HepG2 (cell line): ENCODE measurements around the gene ELOVL2. TPM values are rescaled to one million over a fixed set of nuclear protein-coding genes. Genes with fewer than 3 reads are reported as not detected.

Experiments
- CBX5 ChIP-seq: sonication (generic); formaldehyde crosslinking; IDR thresholded peaks from 2 replicates; pipeline ENCODE4 v1.4.0; 2020; ENCODE audit warnings: missing genetic modification reagents, borderline replicate concordance
- CCDC6 ChIP-seq: sonication (generic); formaldehyde crosslinking; IDR thresholded peaks from 2 replicates; pipeline ENCODE4 v1.8.1; 2022; ENCODE audit warnings: mild to moderate bottlenecking, missing genetic modification reagents, moderate library complexity
- DBP ChIP-seq: sonication (generic); formaldehyde crosslinking; IDR thresholded peaks from 2 replicates; pipeline ENCODE4 v1.4.0; 2020; ENCODE audit warnings: missing genetic modification reagents; ENCODE audit errors: not compliant biosample characterization
- DNMT3B ChIP-seq: conservative IDR thresholded peaks from 2 replicates; pipeline ENCODE4 v1.6.1; 2016; ENCODE audit warnings: missing biosample characterization, control low read depth
- ESRRA ChIP-seq: sonication (generic); formaldehyde crosslinking; IDR thresholded peaks from 2 replicates; pipeline ENCODE4 v1.5.1; 2020; ENCODE audit warnings: mild to moderate bottlenecking, low read depth, missing genetic modification reagents
- KDM1A ChIP-seq: IDR thresholded peaks from 2 replicates; pipeline ENCODE4 v1.6.1; 2016; ENCODE audit warnings: missing compliant biosample characterization
- KLF13 ChIP-seq: sonication (generic); formaldehyde crosslinking; IDR thresholded peaks from 2 replicates; pipeline ENCODE4 v1.4.0; 2020; ENCODE audit warnings: mild to moderate bottlenecking, missing genetic modification reagents
- KLF15 ChIP-seq: sonication (generic); formaldehyde crosslinking; IDR thresholded peaks from 2 replicates; pipeline ENCODE4 v1.8.1; 2023; ENCODE audit warnings: borderline replicate concordance, mild to moderate bottlenecking, inconsistent platforms, missing genetic modification reagents, mixed read lengths
- KMT2A ChIP-seq: sonication (generic); formaldehyde crosslinking; IDR thresholded peaks from 2 replicates; pipeline ENCODE4 v1.4.0; 2020; ENCODE audit warnings: missing genetic modification reagents
- MIXL1 ChIP-seq: IDR thresholded peaks from 2 replicates; pipeline ENCODE4 v1.6.1; 2016
- MLLT10 ChIP-seq: sonication (generic); formaldehyde crosslinking; IDR thresholded peaks from 2 replicates; pipeline ENCODE4 v1.4.0; 2020; ENCODE audit warnings: missing genetic modification reagents
- MYC ChIP-seq: sonication (generic); formaldehyde crosslinking; IDR thresholded peaks from 2 replicates; pipeline ENCODE4 v1.9.0; 2021; ENCODE audit warnings: missing genetic modification reagents, borderline replicate concordance
- PAXIP1 ChIP-seq: sonication (generic); formaldehyde crosslinking; conservative IDR thresholded peaks from 2 replicates; pipeline ENCODE4 v1.4.0; 2020; ENCODE audit warnings: mild to moderate bottlenecking, missing genetic modification reagents, moderate library complexity
- SNAPC5 ChIP-seq: sonication (generic); formaldehyde crosslinking; IDR thresholded peaks from 2 replicates; pipeline ENCODE4 v1.8.1; 2023; ENCODE audit warnings: mild to moderate bottlenecking, missing genetic modification reagents, borderline replicate concordance
- SNRNP70 ChIP-seq: fragments of 200-400 bp; formaldehyde crosslinking; IDR thresholded peaks from 2 replicates; pipeline ENCODE4 v1.6.1; 2017; ENCODE audit warnings: mild to moderate bottlenecking, low read depth, low read length, moderate library complexity
- ZBTB4 ChIP-seq: sonication (generic); formaldehyde crosslinking; IDR thresholded peaks from 2 replicates; pipeline ENCODE4 v1.4.0; 2020; ENCODE audit warnings: missing genetic modification reagents, mild to moderate bottlenecking, borderline replicate concordance
- ZFP37 ChIP-seq: sonication (generic); formaldehyde crosslinking; IDR thresholded peaks from 2 replicates; pipeline ENCODE4 v1.4.0; 2020; ENCODE audit warnings: missing genetic modification reagents, borderline replicate concordance
- ZNF180 ChIP-seq: sonication (generic); formaldehyde crosslinking; IDR thresholded peaks from 2 replicates; pipeline ENCODE4 v1.4.0; 2020; ENCODE audit warnings: low read depth, missing genetic modification reagents, borderline replicate concordance
- ZNF333 ChIP-seq: sonication (generic); formaldehyde crosslinking; IDR thresholded peaks from 2 replicates; pipeline ENCODE4 v1.4.0; 2020; ENCODE audit warnings: mild to moderate bottlenecking, missing genetic modification reagents, borderline replicate concordance
- ZNF530 ChIP-seq: sonication (generic); formaldehyde crosslinking; IDR thresholded peaks from 2 replicates; pipeline ENCODE4 v1.5.0; 2020; ENCODE audit warnings: low read depth, mild to moderate bottlenecking, missing genetic modification reagents
- ZNF607 ChIP-seq: sonication (generic); formaldehyde crosslinking; IDR thresholded peaks from 2 replicates; pipeline ENCODE4 v1.5.1; 2020; ENCODE audit warnings: missing genetic modification reagents, mild to moderate bottlenecking, borderline replicate concordance
- ZNF674 ChIP-seq: sonication (generic); formaldehyde crosslinking; IDR thresholded peaks from 2 replicates; pipeline ENCODE4 v1.5.0; 2020; ENCODE audit warnings: low read depth, mild to moderate bottlenecking, missing genetic modification reagents
- ZNF737 ChIP-seq: sonication (generic); formaldehyde crosslinking; IDR thresholded peaks from 2 replicates; pipeline ENCODE4 v1.5.0; 2020; ENCODE audit warnings: missing genetic modification reagents, mild to moderate bottlenecking, borderline replicate concordance
- ZNF772 ChIP-seq: sonication (generic); formaldehyde crosslinking; IDR thresholded peaks from 2 replicates; pipeline ENCODE4 v1.5.0; 2020; ENCODE audit warnings: mild to moderate bottlenecking, missing genetic modification reagents
- polyA plus RNA-seq, 8 experiments: library from polyadenylated mRNA; depleted of rRNA in 3 of 8; stranded (reverse) in 7 of 8; unstranded in 1 of 8; fragments of >200 nt; fragmentation: Illumina TruSeq in 4 of 8; extraction: Trizol in 4 of 8; gene quantifications; 2 replicates each; pipeline versions ENCODE4 v1.2.1 to v1.2.3, GENCODE V29; 2011 to 2016; ENCODE audit warnings: low read depth in 4 of 8, missing spikeins in 1 of 8, mixed read lengths in 1 of 8; ENCODE audit not compliant: insufficient read depth in 1 of 8
- total RNA-seq, 5 experiments: library from RNA; depleted of rRNA; stranded (reverse); fragments of >200 nt; fragmentation: Illumina TruSeq; extraction: Trizol; gene quantifications; 2 replicates each; pipeline ENCODE4 v1.2.3, GENCODE V29; 2016; ENCODE audit warnings: low read depth in 1 of 5

The ELOVL2 gene
- total and polyA plus RNA-seq, 2 of the 13 experiments (the other 11 are each of a cell fraction or from before 2014, with no cell fraction given): 43.6 to 65.4 TPM

- TF ChIP-seq ZNF530 (no peak), MIXL1 (CRISPR knock-in tag) (peak; percentile 68; the same call in 1 of the 2 replicates), ZNF180 (CRISPR knock-in tag) (no peak), MYC (CRISPR knock-in tag) (peak; percentile 51; the same call in 1 of the 2 replicates), ZNF607 (CRISPR knock-in tag) (no peak), CBX5 (CRISPR knock-in tag) (peak; percentile 71; the same call in 1 of the 2 replicates), KMT2A (CRISPR knock-in tag) (no peak), CCDC6 (CRISPR knock-in tag) (no peak), ESRRA (peak; percentile 79; the same call in 1 of the 2 replicates), ZNF772 (CRISPR knock-in tag) (no peak), DBP (CRISPR knock-in tag) (no peak), DNMT3B (CRISPR knock-in tag) (no peak), ZFP37 (CRISPR knock-in tag) (no peak), ZNF674 (CRISPR knock-in tag) (no peak), SNRNP70 (no peak), ZNF333 (0 out of 2 replicates have a peak, but pooled peaks have one; percentile 72), KDM1A (peak; percentile 26; the same call in 1 of the 2 replicates), PAXIP1 (CRISPR knock-in tag) (peak; percentile 95), KLF13 (CRISPR knock-in tag) (no peak), KLF15 (CRISPR knock-in tag) (no peak), ZNF737 (no peak), ZBTB4 (no peak), SNAPC5 (CRISPR knock-in tag) (no peak), MLLT10 (CRISPR knock-in tag) (no peak)
Measured at GRCh38 chr6:10957414-10957886, 86.7 kb downstream of the ELOVL2 start (continued).
